Measurements from ENCODE around the gene SGSM1. TPM values are rescaled to one million over a fixed set of nuclear protein-coding genes. Genes with fewer than 3 reads are reported as not detected.

SGSM1 gene
- total and polyA plus RNA-seq, 10 donors = 0.16 to 1.3 (median 0.53) TPM

DNA sequence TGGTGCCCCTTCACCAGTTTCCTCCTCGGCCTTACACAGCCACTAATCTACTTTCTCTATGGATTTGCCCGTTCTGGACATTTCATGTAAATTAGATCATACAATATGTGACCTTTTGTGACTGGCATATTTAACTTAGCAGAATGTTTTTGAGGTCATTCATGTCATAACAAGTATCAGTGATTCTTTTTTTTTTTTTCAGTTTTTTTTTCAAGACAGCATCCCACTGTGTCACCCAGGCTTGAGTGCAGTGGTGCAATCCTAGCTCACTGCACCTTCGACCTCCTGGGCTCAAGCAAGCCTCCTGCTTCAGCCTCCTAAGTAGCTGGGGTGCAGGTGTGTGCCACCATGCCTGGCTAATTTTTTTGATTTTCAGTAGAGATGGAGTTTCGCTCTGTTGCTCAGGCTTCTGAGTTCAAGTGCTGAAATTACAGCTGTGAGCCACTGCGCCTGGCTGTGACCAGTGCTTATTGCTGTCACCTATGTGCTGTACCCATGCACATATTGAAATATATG lies 169.2 kb downstream of the SGSM1 start:
- Histone ChIP-seq H3K36me3 (no peaks in the 10 kb centered on the region), H3K4me1 (peaks cover 0 to 36% (median 10%) of the 10 kb centered on the region in 6 donors), H3K4me3 (no peak overlapping the region), H3K27ac (no peak overlapping the region), H3K27me3 (replicated peaks in 1 of 7) (no peaks in the 10 kb centered on the region), H3K9me3 (no peaks in the 10 kb centered on the region)
- DNase-seq = no peak
- 77 to 83% (median 82%) methylated on average over 5 of the region's 5 CpGs for WGBS, 5 donors
- intact Hi-C loops (cut with DNase I; ENCODE audit: low total_unique reads) = no loop called here
- no peak for TF ChIP-seq POLR2A (IDR thresholded peaks at IDR 0.05)
- TF ChIP-seq, protein P1, sequence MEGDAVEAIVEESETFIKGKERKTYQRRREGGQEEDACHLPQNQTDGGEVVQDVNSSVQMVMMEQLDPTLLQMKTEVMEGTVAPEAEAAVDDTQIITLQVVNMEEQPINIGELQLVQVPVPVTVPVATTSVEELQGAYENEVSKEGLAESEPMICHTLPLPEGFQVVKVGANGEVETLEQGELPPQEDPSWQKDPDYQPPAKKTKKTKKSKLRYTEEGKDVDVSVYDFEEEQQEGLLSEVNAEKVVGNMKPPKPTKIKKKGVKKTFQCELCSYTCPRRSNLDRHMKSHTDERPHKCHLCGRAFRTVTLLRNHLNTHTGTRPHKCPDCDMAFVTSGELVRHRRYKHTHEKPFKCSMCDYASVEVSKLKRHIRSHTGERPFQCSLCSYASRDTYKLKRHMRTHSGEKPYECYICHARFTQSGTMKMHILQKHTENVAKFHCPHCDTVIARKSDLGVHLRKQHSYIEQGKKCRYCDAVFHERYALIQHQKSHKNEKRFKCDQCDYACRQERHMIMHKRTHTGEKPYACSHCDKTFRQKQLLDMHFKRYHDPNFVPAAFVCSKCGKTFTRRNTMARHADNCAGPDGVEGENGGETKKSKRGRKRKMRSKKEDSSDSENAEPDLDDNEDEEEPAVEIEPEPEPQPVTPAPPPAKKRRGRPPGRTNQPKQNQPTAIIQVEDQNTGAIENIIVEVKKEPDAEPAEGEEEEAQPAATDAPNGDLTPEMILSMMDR (IDR thresholded peaks at IDR 0.05 in 8 of 11, conservative IDR thresholded peaks at IDR 0.05 in 3 of 11) = no peak

DNA sequence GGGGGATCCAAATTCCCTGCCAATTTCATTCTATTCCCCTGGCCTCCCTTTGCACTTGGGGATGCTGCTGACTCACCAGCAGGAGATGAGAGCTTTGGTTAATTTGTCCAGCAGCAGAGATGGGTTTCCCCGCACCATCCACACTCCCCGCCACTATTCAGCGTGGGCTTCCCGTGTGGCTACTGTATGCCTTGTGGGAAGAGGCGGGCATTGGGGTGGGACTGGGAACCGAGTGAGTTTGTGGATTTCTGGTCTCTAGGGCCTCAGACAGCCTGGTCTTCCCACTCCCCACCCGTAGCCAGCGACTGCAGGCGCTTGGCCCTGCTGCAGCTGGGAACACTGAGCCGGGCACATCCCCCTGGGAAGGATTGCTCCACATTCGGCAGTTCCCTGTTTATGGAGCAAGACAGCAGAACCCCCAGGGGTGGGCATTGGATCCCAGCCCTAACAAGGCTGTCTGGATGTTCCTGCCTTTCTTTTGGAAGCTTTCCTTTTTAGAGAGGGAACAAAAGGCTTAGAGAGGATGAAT lies 169.9 kb downstream of the SGSM1 start:
- Histone ChIP-seq H3K4me1 (peaks cover 0 to 30% (median 10%) of the 10 kb centered on the region in 6 donors), H3K27ac (peak overlapping the region in 3 of 8 donors; percentile 38 to 61 (median 56)), H3K4me3 (no peak overlapping the region)

DNA sequence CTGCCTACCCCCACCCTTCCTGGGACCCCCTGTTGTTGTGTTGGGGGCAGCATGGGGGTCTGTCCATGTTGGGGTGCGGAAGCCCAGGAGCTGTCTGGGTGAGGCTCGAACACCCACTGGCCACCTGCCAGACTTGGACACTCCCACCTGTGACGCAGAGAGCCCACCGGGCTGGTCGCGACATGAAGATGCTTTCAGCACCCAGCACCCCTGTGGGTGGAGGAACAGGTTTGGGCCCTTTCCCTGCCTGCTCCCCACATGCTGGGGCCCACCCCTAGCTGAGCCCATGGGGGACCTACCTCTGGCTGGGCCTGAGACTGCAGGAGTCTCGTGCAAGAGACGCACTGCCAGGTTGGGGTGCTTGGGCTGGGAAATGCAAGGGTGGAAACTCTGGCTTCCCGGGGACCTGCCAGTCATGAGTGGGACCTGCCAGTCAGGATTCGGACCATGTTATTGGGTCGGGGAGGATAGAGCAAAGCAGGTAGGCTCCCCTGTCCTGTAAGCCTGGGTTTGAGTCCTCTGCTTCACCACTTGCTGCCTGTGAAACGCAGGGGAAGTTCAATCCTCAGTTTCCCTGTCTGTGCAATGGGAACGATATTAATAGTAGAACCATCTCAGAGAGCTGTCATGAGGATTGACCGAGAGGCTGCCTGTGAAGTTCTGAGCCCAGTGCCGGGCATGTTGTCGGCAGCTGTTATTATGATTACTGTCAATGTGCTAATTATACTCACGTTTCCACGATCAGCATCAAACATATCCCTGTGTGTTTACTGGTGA lies 170.6 kb downstream of the SGSM1 start:
- H3K4me3 ChIP-seq = no peak overlapping the region
- intact Hi-C loops (cut with DNase I; ENCODE audit: low total_unique reads) = no loop called here
- no peak for DNase-seq

More for the DNA sequence above, 169.9 kb downstream of the SGSM1 start:
- 74 to 81% (median 80%) methylated on average over 8 to 11 of the region's 11 CpGs for WGBS, 5 donors
- no peaks in the 10 kb centered on the region for H3K27me3 ChIP-seq (replicated peaks in 1 of 7)
- no peaks in the 10 kb centered on the region for H3K9me3 ChIP-seq
- no peaks in the 10 kb centered on the region for H3K36me3 ChIP-seq
- no peak for DNase-seq
- intact Hi-C loops (cut with DNase I; ENCODE audit: low total_unique reads) = no loop called here
- TF ChIP-seq, protein P1 (IDR thresholded peaks at IDR 0.05 in 8 of 11, conservative IDR thresholded peaks at IDR 0.05 in 3 of 11) = no peak
- TF ChIP-seq POLR2A (IDR thresholded peaks at IDR 0.05) (no peak), POLR2AphosphoS5 (IDR thresholded peaks at IDR 0.05) (no peak)

More for the DNA sequence above, 170.6 kb downstream of the SGSM1 start:
- Histone ChIP-seq H3K4me1 (peaks cover 0 to 30% (median 10%) of the 10 kb centered on the region in 6 donors), H3K36me3 (no peaks in the 10 kb centered on the region), H3K27me3 (replicated peaks in 1 of 7) (no peaks in the 10 kb centered on the region), H3K27ac (peak overlapping the region in 4 of 8 donors; percentile 56 to 65 (median 59)), H3K9me3 (no peaks in the 10 kb centered on the region)
- WGBS, 5 donors = 76 to 89% (median 83%) methylated on average over 16 to 18 of the region's 18 CpGs
- TF ChIP-seq, protein P1 (IDR thresholded peaks at IDR 0.05 in 8 of 11, conservative IDR thresholded peaks at IDR 0.05 in 3 of 11) = no peak
- TF ChIP-seq POLR2A (IDR thresholded peaks at IDR 0.05) (no peak), POLR2AphosphoS5 (IDR thresholded peaks at IDR 0.05) (no peak)

Small RNA genes lying within 50 kb of the gene (small RNA-seq; reads per million reads assigned to genes)
- gene RF00275 = 0 reads per million in 4 donors

Other genes starting within 250 kb of the SGSM1 start
- 1 to 10 TPM; 2.9 to 6.6 (median 5.3) TPM for gene LRRC75B, start 213.1 kb upstream of the SGSM1 start, total RNA-seq
- 1 to 10 TPM; 3.4 to 6.7 (median 6.4) TPM for gene LRRC75B, start 213.1 kb upstream of the SGSM1 start, polyA plus RNA-seq
- 10 to 100 TPM; 11.3 to 22.9 (median 18.4) TPM for gene GGT1, start 203.0 kb upstream of the SGSM1 start, total RNA-seq
- 10 to 100 TPM; 10.9 to 27.2 (median 15.1) TPM for gene GGT1, start 203.0 kb upstream of the SGSM1 start, polyA plus RNA-seq
- gene PIWIL3, start 31.5 kb upstream of the SGSM1 start, total RNA-seq = not detected
- not detected for gene PIWIL3, start 31.5 kb upstream of the SGSM1 start, polyA plus RNA-seq
- gene LHFPL7, start 140.5 kb downstream of the SGSM1 start, total RNA-seq = not detected
- gene LHFPL7, start 140.5 kb downstream of the SGSM1 start, polyA plus RNA-seq = not detected
- 10 to 100 TPM in 4 of 7 donors, 1 to 10 TPM in 3; 7.4 to 11.9 (median 11.4) TPM for gene KIAA1671, start 146.5 kb downstream of the SGSM1 start, total RNA-seq
- 1 to 10 TPM in 2 of 3 donors, under 1 TPM in 1; 0.72 to 2.7 (median 1.0) TPM for gene KIAA1671, start 146.5 kb downstream of the SGSM1 start, polyA plus RNA-seq